Fibroblast of skin of scalp (primary cell): Measurements from ENCODE around the gene HEBP2.
"Not testable (repeated sequence)": the region's sequence is repeated elsewhere in the genome, so short reads cannot be mapped to it uniquely, and the experiment has no call there.

ENCODE experiments used
- DNase-seq: peaks from one replicate; pipeline ENCODE4 v3.0.0-alpha.2; 2013

The HEBP2 gene

GRCh38 chr6:138424004-138424904 is 20.2 kb downstream of the HEBP2 start:
- no peak for DNase-seq

GRCh38 chr6:138425256-138425655 is 21.2 kb downstream of the HEBP2 start:
- not testable (repeated sequence) for DNase-seq

GRCh38 chr6:138426500-138427123 is 22.6 kb downstream of the HEBP2 start:
- DNase-seq, result no peak

- DNase-seq, result no peak
Measured at GRCh38 chr6:138427701-138428100, 23.7 kb downstream of the HEBP2 start.

- DNase-seq, result peak; percentile 62
Measured at GRCh38 chr6:138428944-138429598, 25.0 kb downstream of the HEBP2 start.

- DNase-seq, result no peak
Measured at GRCh38 chr6:138429761-138430160, 25.7 kb downstream of the HEBP2 start.

GRCh38 chr6:138430361-138431145 is 26.5 kb downstream of the HEBP2 start:
- DNase-seq, result no peak

- DNase-seq, result no peak
Measured at GRCh38 chr6:138431256-138432062, 27.4 kb downstream of the HEBP2 start.

- no peak for DNase-seq
Measured at GRCh38 chr6:138432063-138432356, 28.0 kb downstream of the HEBP2 start.

GRCh38 chr6:138434096-138434495 is 30.1 kb downstream of the HEBP2 start:
- DNase-seq, result no peak

GRCh38 chr6:138434925-138435324 is 30.9 kb downstream of the HEBP2 start:
- DNase-seq, result no peak

GRCh38 chr6:138439546-138439945 is 35.5 kb downstream of the HEBP2 start:
- DNase-seq, result no peak

GRCh38 chr6:138440296-138440695 is 36.3 kb downstream of the HEBP2 start:
- DNase-seq, result no peak

GRCh38 chr6:138440758-138441357 is 36.8 kb downstream of the HEBP2 start:
- DNase-seq, result no peak

GRCh38 chr6:138441965-138442364 is 37.9 kb downstream of the HEBP2 start:
- no peak for DNase-seq

- DNase-seq, result no peak
Measured at GRCh38 chr6:138442663-138443062, 38.6 kb downstream of the HEBP2 start.

GRCh38 chr6:138443979-138444378 is 40.0 kb downstream of the HEBP2 start:
- no peak for DNase-seq

GRCh38 chr6:138446821-138447220 is 42.8 kb downstream of the HEBP2 start:
- no peak for DNase-seq

GRCh38 chr6:138450445-138450844 is 46.4 kb downstream of the HEBP2 start:
- no peak for DNase-seq

- DNase-seq, result no peak
Measured at GRCh38 chr6:138451043-138451442, 47.0 kb downstream of the HEBP2 start.

GRCh38 chr6:138454981-138455706 is 51.1 kb downstream of the HEBP2 start:
- no peak for DNase-seq
